HG03432 (cell line): ENCODE results near the gene MKRN2OS.

ENCODE experiments used
- ATAC-seq: cut with Tn5 transposase; IDR thresholded peaks from one replicate; pipeline ENCODE4 v1.9.1; 2021; ENCODE audit warnings: mild to moderate bottlenecking, moderate library complexity; ENCODE audit not compliant: unreplicated experiment

MKRN2OS gene

GRCh38 chr3:12545473-12545791 is at the start of gene MKRN2OS:
Gene MKRN2OS, minus strand, starts transcription at chr3:12545499. Its CDS starts 35 bp downstream, at chr3:12545464.
- no peak for ATAC-seq

- no peak for ATAC-seq
These were observed 48.2 kb upstream of the MKRN2OS start for GRCh38 chr3:12593473-12593872.

- no peak for ATAC-seq
These were observed 46.9 kb upstream of the MKRN2OS start for GRCh38 chr3:12591997-12592715.

- no peak for ATAC-seq
These were observed 46.2 kb upstream of the MKRN2OS start for GRCh38 chr3:12591456-12591855.

- ATAC-seq: no peak
These were observed 44.8 kb upstream of the MKRN2OS start for GRCh38 chr3:12590096-12590495.

- ATAC-seq: no peak
These were observed 43.0 kb upstream of the MKRN2OS start for GRCh38 chr3:12588039-12589009.

GRCh38 chr3:12586403-12586802 is 41.1 kb upstream of the MKRN2OS start:
- ATAC-seq: no peak

GRCh38 chr3:12585970-12586369 is 40.7 kb upstream of the MKRN2OS start:
- ATAC-seq: peak; percentile 48

- no peak for ATAC-seq
These were observed 39.9 kb upstream of the MKRN2OS start for GRCh38 chr3:12585181-12585580.

GRCh38 chr3:12584083-12584482 is 38.8 kb upstream of the MKRN2OS start:
- ATAC-seq: no peak

- no peak for ATAC-seq
These were observed 38.0 kb upstream of the MKRN2OS start for GRCh38 chr3:12583280-12583679.

GRCh38 chr3:12582730-12583129 is 37.4 kb upstream of the MKRN2OS start:
- ATAC-seq: no peak

- no peak for ATAC-seq
These were observed 34.6 kb upstream of the MKRN2OS start for GRCh38 chr3:12579905-12580304.

- ATAC-seq: no peak
These were observed 34.2 kb upstream of the MKRN2OS start for GRCh38 chr3:12579456-12579855.

GRCh38 chr3:12578742-12579141 is 33.4 kb upstream of the MKRN2OS start:
- no peak for ATAC-seq

- no peak for ATAC-seq
These were observed 32.1 kb upstream of the MKRN2OS start for GRCh38 chr3:12577379-12577778.

- ATAC-seq: no peak
These were observed 29.4 kb upstream of the MKRN2OS start for GRCh38 chr3:12574661-12575060.

- no peak for ATAC-seq
These were observed 28.8 kb upstream of the MKRN2OS start for GRCh38 chr3:12574131-12574530.

GRCh38 chr3:12571986-12572385 is 26.7 kb upstream of the MKRN2OS start:
- no peak for ATAC-seq

GRCh38 chr3:12569836-12570235 is 24.5 kb upstream of the MKRN2OS start:
- no peak for ATAC-seq

- ATAC-seq: no peak
These were observed 23.4 kb upstream of the MKRN2OS start for GRCh38 chr3:12568747-12569146.

GRCh38 chr3:12566976-12567375 is 21.7 kb upstream of the MKRN2OS start:
- no peak for ATAC-seq
